ENCODE measurements around the gene IL2RA.

DNA sequence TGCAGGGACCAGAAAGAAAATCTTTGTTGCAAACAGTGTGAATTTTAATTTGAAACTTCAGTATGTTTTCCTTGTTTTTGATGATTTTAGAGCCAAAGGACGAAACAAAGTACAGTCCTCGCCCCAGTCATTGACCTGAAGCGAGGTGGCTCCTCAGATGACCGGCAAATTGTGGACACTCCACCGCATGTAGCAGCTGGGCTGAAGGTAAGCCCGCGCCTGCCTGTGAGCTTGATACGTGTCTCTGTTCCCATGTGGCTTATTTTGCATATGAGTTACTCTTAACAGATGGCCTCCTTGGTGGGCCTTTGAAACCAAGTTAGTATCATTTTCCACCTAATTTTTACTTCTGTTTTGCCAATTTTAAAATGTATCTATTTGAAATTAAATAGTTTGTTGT, 39.0 kb upstream of the IL2RA start:
- TF ChIP-seq, protein P1, sequence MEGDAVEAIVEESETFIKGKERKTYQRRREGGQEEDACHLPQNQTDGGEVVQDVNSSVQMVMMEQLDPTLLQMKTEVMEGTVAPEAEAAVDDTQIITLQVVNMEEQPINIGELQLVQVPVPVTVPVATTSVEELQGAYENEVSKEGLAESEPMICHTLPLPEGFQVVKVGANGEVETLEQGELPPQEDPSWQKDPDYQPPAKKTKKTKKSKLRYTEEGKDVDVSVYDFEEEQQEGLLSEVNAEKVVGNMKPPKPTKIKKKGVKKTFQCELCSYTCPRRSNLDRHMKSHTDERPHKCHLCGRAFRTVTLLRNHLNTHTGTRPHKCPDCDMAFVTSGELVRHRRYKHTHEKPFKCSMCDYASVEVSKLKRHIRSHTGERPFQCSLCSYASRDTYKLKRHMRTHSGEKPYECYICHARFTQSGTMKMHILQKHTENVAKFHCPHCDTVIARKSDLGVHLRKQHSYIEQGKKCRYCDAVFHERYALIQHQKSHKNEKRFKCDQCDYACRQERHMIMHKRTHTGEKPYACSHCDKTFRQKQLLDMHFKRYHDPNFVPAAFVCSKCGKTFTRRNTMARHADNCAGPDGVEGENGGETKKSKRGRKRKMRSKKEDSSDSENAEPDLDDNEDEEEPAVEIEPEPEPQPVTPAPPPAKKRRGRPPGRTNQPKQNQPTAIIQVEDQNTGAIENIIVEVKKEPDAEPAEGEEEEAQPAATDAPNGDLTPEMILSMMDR (conservative IDR thresholded peaks at IDR 0.05; ENCODE audit: low read depth in 2 of 2): no peak
- no peak for TF ChIP-seq EZH2phosphoT487 (IDR thresholded peaks at IDR 0.05; ENCODE audit: unreplicated experiment)

Data from GM23338 (cell line).